Measurements from ENCODE around the gene ABCG1. TPM values are rescaled to one million over a fixed set of nuclear protein-coding genes. Genes with fewer than 3 reads are reported as not detected.

The ABCG1 gene
- total and polyA plus RNA-seq, 11 donors = 3.3 to 25.3 (median 13.5) TPM

- H3K36me3 ChIP-seq = peaks cover 0 to 20% (median 3%) of the 10 kb centered on the region in 9 donors
- peaks cover 7 to 59% (median 36%) of the 10 kb centered on the region in 12 donors for H3K4me1 ChIP-seq
- H3K9me3 ChIP-seq = no peaks in the 10 kb centered on the region
- H3K27me3 ChIP-seq = no peaks in the 10 kb centered on the region
- DNase-seq = no peak
- no peak for ATAC-seq
- TF ChIP-seq POLR2A (IDR thresholded peaks at IDR 0.05) (no peak), CTCF (IDR thresholded peaks at IDR 0.05) (no peak)
- 88 to 96% (median 94%) methylated on average over 9 of the region's 9 CpGs for WGBS, 4 donors
- no peak overlapping the region for H3K4me3 ChIP-seq
- peak overlapping the region in 3 of 12 donors; percentile 87 to 90 (median 88) for H3K27ac ChIP-seq
- intact Hi-C loops (cut with DNase I) = loop anchor here in 5 of 10 donors (5.0 to 10.0 kb wide), 4 partner anchors 34 to 58 kb away; no protein-coding TSS in a partner anchor
Observed at GRCh38 chr21:42222821-42223390, 4.0 kb downstream of the ABCG1 start.

GRCh38 chr21:42223826-42224575 lies 5.1 kb downstream of the ABCG1 start:
- 92 to 95% (median 95%) methylated on average over 15 of the region's 15 CpGs for WGBS, 4 donors
- intact Hi-C loops (cut with DNase I) = loop anchor here in 5 of 10 donors (5.0 to 10.0 kb wide), 4 partner anchors 33 to 59 kb away; no protein-coding TSS in a partner anchor
- H3K36me3 ChIP-seq = peaks cover 0 to 20% (median 3%) of the 10 kb centered on the region in 9 donors
- ATAC-seq (no peak), DNase-seq (no peak)
- no peak overlapping the region for H3K4me3 ChIP-seq
- no peak for TF ChIP-seq CTCF (IDR thresholded peaks at IDR 0.05)
- no peak for TF ChIP-seq POLR2A (IDR thresholded peaks at IDR 0.05)
- H3K4me1 ChIP-seq = peaks cover 14 to 62% (median 41%) of the 10 kb centered on the region in 12 donors
- no peaks in the 10 kb centered on the region for H3K9me3 ChIP-seq
- no peaks in the 10 kb centered on the region for H3K27me3 ChIP-seq
- H3K27ac ChIP-seq = no peak overlapping the region

GRCh38 chr21:42225042-42225441 lies 6.1 kb downstream of the ABCG1 start:
- intact Hi-C loops (cut with DNase I) = loop anchor here in 3 of 10 donors (5.0 to 10.0 kb wide), 2 partner anchors 48 to 60 kb away; no protein-coding TSS in a partner anchor
- Histone ChIP-seq H3K27ac (no peak overlapping the region), H3K36me3 (peaks cover 0 to 20% (median 3%) of the 10 kb centered on the region in 9 donors), H3K4me3 (no peak overlapping the region), H3K27me3 (no peaks in the 10 kb centered on the region), H3K4me1 (peaks cover 15 to 62% (median 47%) of the 10 kb centered on the region in 12 donors), H3K9me3 (no peaks in the 10 kb centered on the region)
- TF ChIP-seq CTCF (IDR thresholded peaks at IDR 0.05) (no peak), POLR2A (IDR thresholded peaks at IDR 0.05) (no peak)
- no peak for ATAC-seq
- no peak for DNase-seq
- 93 to 97% (median 94%) methylated on average over 4 of the region's 4 CpGs for WGBS, 4 donors

GRCh38 chr21:42225571-42226155 lies 6.7 kb downstream of the ABCG1 start:
- ATAC-seq (no peak), DNase-seq (no peak)
- H3K27me3 ChIP-seq = no peaks in the 10 kb centered on the region
- 91 to 96% (median 95%) methylated on average over 13 of the region's 13 CpGs for WGBS, 4 donors
- peaks cover 17 to 62% (median 49%) of the 10 kb centered on the region in 12 donors for H3K4me1 ChIP-seq
- TF ChIP-seq POLR2A (IDR thresholded peaks at IDR 0.05) (no peak), CTCF (IDR thresholded peaks at IDR 0.05) (no peak)
- no peak overlapping the region for H3K27ac ChIP-seq
- peaks cover 0 to 20% (median 3%) of the 10 kb centered on the region in 9 donors for H3K36me3 ChIP-seq
- intact Hi-C loops (cut with DNase I) = loop anchor here in 3 of 10 donors (5.0 to 10.0 kb wide), 2 partner anchors 48 to 61 kb away; no protein-coding TSS in a partner anchor
- H3K4me3 ChIP-seq = no peak overlapping the region
- H3K9me3 ChIP-seq = no peaks in the 10 kb centered on the region

Data from heart left ventricle (tissue), 16 donors.